GM19025 (cell line): Measurements from ENCODE around the gene TIAL1.
"Not testable (repeated sequence)": the region's sequence is repeated elsewhere in the genome, so short reads cannot be mapped to it uniquely, and the experiment has no call there.

Source experiments
- ATAC-seq: cut with Tn5 transposase; IDR thresholded peaks from one replicate; pipeline ENCODE4 v1.9.1; 2021; ENCODE audit warnings: mild to moderate bottlenecking, low read depth, moderate library complexity; ENCODE audit not compliant: unreplicated experiment

TIAL1 gene

GRCh38 chr10:119596537-119597404 lies at the start of gene TIAL1:
TSS of gene TIAL1 (minus strand) at chr10:119596964. CDS start at chr10:119596465, 499 bp downstream.
- ATAC-seq: peak; percentile 83

GRCh38 chr10:119644994-119645393 lies 48.2 kb upstream of the TIAL1 start:
- ATAC-seq: no peak

- ATAC-seq: no peak
Measured at GRCh38 chr10:119644205-119644814, 47.5 kb upstream of the TIAL1 start.

- ATAC-seq: no peak
Measured at GRCh38 chr10:119643306-119644204, 46.8 kb upstream of the TIAL1 start.

GRCh38 chr10:119642556-119643111 lies 45.9 kb upstream of the TIAL1 start:
- no peak for ATAC-seq

- no peak for ATAC-seq
Measured at GRCh38 chr10:119640875-119641526, 44.2 kb upstream of the TIAL1 start.

GRCh38 chr10:119640384-119640783 lies 43.6 kb upstream of the TIAL1 start:
- no peak for ATAC-seq

- no peak for ATAC-seq
Measured at GRCh38 chr10:119638982-119639381, 42.2 kb upstream of the TIAL1 start.

- ATAC-seq: no peak
Measured at GRCh38 chr10:119637631-119638030, 40.9 kb upstream of the TIAL1 start.

GRCh38 chr10:119634219-119634544 lies 37.4 kb upstream of the TIAL1 start:
- ATAC-seq: no peak

GRCh38 chr10:119633538-119634218 lies 36.9 kb upstream of the TIAL1 start:
- no peak for ATAC-seq

- no peak for ATAC-seq
Measured at GRCh38 chr10:119630300-119630699, 33.5 kb upstream of the TIAL1 start.

- no peak for ATAC-seq
Measured at GRCh38 chr10:119625570-119626280, 29.0 kb upstream of the TIAL1 start.

GRCh38 chr10:119621078-119621384 lies 24.3 kb upstream of the TIAL1 start:
- no peak for ATAC-seq

GRCh38 chr10:119620241-119621077 lies 23.7 kb upstream of the TIAL1 start:
- ATAC-seq: no peak

- not testable (repeated sequence) for ATAC-seq
Measured at GRCh38 chr10:119619811-119620210, 23.0 kb upstream of the TIAL1 start.

GRCh38 chr10:119619215-119619614 lies 22.5 kb upstream of the TIAL1 start:
- no peak for ATAC-seq

- ATAC-seq: no peak
Measured at GRCh38 chr10:119616882-119617570, 20.3 kb upstream of the TIAL1 start.
